ENCODE measurements around the gene TMEM161B. TPM values are rescaled to one million over a fixed set of nuclear protein-coding genes. Genes with fewer than 3 reads are reported as not detected.
"Not testable (repeated sequence)": the region's sequence is repeated elsewhere in the genome, so short reads cannot be mapped to it uniquely, and the experiment has no call there.

Gene TMEM161B
- total RNA-seq, 1 experiment from 2014 or later = 22.1 TPM

- no peak overlapping the region for H3K4me3 Mint-ChIP-seq (ENCODE audit: unreplicated experiment)
- H3K27ac Mint-ChIP-seq (ENCODE audit: unreplicated experiment) = no peak overlapping the region
- no peak for DNase-seq
- no peak overlapping the region for H3K4me3 ChIP-seq (ENCODE audit: low read depth, low read length)
- H3K36me3 Mint-ChIP-seq (ENCODE audit: insufficient read depth, unreplicated experiment) = peaks cover 6% of the 10 kb centered on the region
- ChIA-PET POLR2A (no interaction called here), CTCF (no interaction called here)
- H3K36me3 ChIP-seq (ENCODE audit: control insufficient read depth, insufficient read depth, low read length) = peaks cover 6% of the 10 kb centered on the region
- no TSS peak for BruUV-seq (replicated peaks)
- no peaks in the 10 kb centered on the region for H3K27me3 ChIP-seq (replicated peaks; ENCODE audit: control insufficient read depth, insufficient read depth, low read length)
- H3K4me1 ChIP-seq = no peaks in the 10 kb centered on the region
- H3K27me3 Mint-ChIP-seq (ENCODE audit: insufficient read depth, unreplicated experiment) = no peaks in the 10 kb centered on the region
- TF ChIP-seq, protein P1, sequence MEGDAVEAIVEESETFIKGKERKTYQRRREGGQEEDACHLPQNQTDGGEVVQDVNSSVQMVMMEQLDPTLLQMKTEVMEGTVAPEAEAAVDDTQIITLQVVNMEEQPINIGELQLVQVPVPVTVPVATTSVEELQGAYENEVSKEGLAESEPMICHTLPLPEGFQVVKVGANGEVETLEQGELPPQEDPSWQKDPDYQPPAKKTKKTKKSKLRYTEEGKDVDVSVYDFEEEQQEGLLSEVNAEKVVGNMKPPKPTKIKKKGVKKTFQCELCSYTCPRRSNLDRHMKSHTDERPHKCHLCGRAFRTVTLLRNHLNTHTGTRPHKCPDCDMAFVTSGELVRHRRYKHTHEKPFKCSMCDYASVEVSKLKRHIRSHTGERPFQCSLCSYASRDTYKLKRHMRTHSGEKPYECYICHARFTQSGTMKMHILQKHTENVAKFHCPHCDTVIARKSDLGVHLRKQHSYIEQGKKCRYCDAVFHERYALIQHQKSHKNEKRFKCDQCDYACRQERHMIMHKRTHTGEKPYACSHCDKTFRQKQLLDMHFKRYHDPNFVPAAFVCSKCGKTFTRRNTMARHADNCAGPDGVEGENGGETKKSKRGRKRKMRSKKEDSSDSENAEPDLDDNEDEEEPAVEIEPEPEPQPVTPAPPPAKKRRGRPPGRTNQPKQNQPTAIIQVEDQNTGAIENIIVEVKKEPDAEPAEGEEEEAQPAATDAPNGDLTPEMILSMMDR (IDR thresholded peaks at IDR 0.05; ENCODE audit: insufficient read depth in 1 of 2, low read depth in 1 of 2, low read length in 1 of 2, severe bottlenecking in 1 of 2, unreplicated experiment in 1 of 2) = no peak
- H3K4me1 Mint-ChIP-seq (ENCODE audit: low read depth, unreplicated experiment) = no peaks in the 10 kb centered on the region
- 0 out of 2 replicates have a peak, but pooled peaks cover 5% of the 10 kb centered on the region for H3K9me3 ChIP-seq
- peaks cover 17% of the 10 kb centered on the region for H3K9me3 Mint-ChIP-seq (ENCODE audit: unreplicated experiment)
- intact Hi-C loops (cut with micrococcal nuclease; ENCODE audit: unreplicated experiment) = loop anchor here (2.0 kb wide), 1 partner anchor 73 kb away; the partner anchor contains the start of gene TMEM161B
These were observed 73.0 kb downstream of the TMEM161B start for GRCh38 chr5:88195636-88196035.

- Mint-ChIP-seq H3K27ac (ENCODE audit: unreplicated experiment) (no peak overlapping the region), H3K27me3 (ENCODE audit: insufficient read depth, unreplicated experiment) (no peaks in the 10 kb centered on the region), H3K9me3 (ENCODE audit: unreplicated experiment) (peaks cover 23% of the 10 kb centered on the region), H3K36me3 (ENCODE audit: insufficient read depth, unreplicated experiment) (peaks cover 22% of the 10 kb centered on the region), H3K4me3 (ENCODE audit: unreplicated experiment) (no peak overlapping the region), H3K4me1 (ENCODE audit: low read depth, unreplicated experiment) (no peaks in the 10 kb centered on the region)
- H3K4me1 ChIP-seq = no peaks in the 10 kb centered on the region
- no peak for DNase-seq
- H3K27me3 ChIP-seq (replicated peaks; ENCODE audit: control insufficient read depth, insufficient read depth, low read length) = no peaks in the 10 kb centered on the region
- ChIA-PET POLR2A (no interaction called here), CTCF (no interaction called here)
- TF ChIP-seq, protein P1 (IDR thresholded peaks at IDR 0.05; ENCODE audit: insufficient read depth in 1 of 2, low read depth in 1 of 2, low read length in 1 of 2, severe bottlenecking in 1 of 2, unreplicated experiment in 1 of 2) = no peak
- H3K9me3 ChIP-seq = peaks cover 6% of the 10 kb centered on the region; the same call in 1 of the 2 replicates
- intact Hi-C loops (cut with micrococcal nuclease; ENCODE audit: unreplicated experiment) = loop anchor here (5.0 kb wide), 1 partner anchor 52 kb away; no protein-coding TSS in a partner anchor
- no TSS peak for BruUV-seq (replicated peaks)
- H3K4me3 ChIP-seq (ENCODE audit: low read depth, low read length) = no peak overlapping the region
- peaks cover 4% of the 10 kb centered on the region for H3K36me3 ChIP-seq (ENCODE audit: control insufficient read depth, insufficient read depth, low read length)
These were observed 74.7 kb downstream of the TMEM161B start for GRCh38 chr5:88193896-88194295.

GRCh38 chr5:88190106-88190834 lies 78.4 kb downstream of the TMEM161B start:
- peak in 1 of 2 experiments; percentile 29 for DNase-seq
- no peak overlapping the region for H3K4me3 ChIP-seq (ENCODE audit: low read depth, low read length)

GRCh38 chr5:88189484-88189883 lies 79.2 kb downstream of the TMEM161B start:
- H3K9me3 Mint-ChIP-seq (ENCODE audit: unreplicated experiment) = peaks cover 29% of the 10 kb centered on the region
- DNase-seq; BruUV-seq (replicated peaks); CTCF ChIA-PET; H3K4me3 ChIP-seq (ENCODE audit: low read depth, low read length); H3K27me3 ChIP-seq (replicated peaks; ENCODE audit: control insufficient read depth, insufficient read depth, low read length); H3K27me3 Mint-ChIP-seq (ENCODE audit: insufficient read depth, unreplicated experiment); H3K4me1 Mint-ChIP-seq (ENCODE audit: low read depth, unreplicated experiment); H3K36me3 ChIP-seq (ENCODE audit: control insufficient read depth, insufficient read depth, low read length); intact Hi-C loops (cut with micrococcal nuclease; ENCODE audit: unreplicated experiment); POLR2A ChIA-PET; H3K4me1 ChIP-seq; H3K4me3 Mint-ChIP-seq (ENCODE audit: unreplicated experiment); H3K27ac Mint-ChIP-seq (ENCODE audit: unreplicated experiment): not testable (repeated sequence)
- peaks cover 32% of the 10 kb centered on the region for H3K36me3 Mint-ChIP-seq (ENCODE audit: insufficient read depth, unreplicated experiment)
- H3K9me3 ChIP-seq = peaks cover 26% of the 10 kb centered on the region

More at GRCh38 chr5:88190106-88190834, 78.4 kb downstream of the TMEM161B start:
- ChIA-PET POLR2A (no interaction called here), CTCF (no interaction called here)
- Histone ChIP-seq H3K36me3 (ENCODE audit: control insufficient read depth, insufficient read depth, low read length) (peaks cover 4% of the 10 kb centered on the region), H3K27me3 (replicated peaks; ENCODE audit: control insufficient read depth, insufficient read depth, low read length) (no peaks in the 10 kb centered on the region), H3K4me1 (no peaks in the 10 kb centered on the region), H3K9me3 (peaks cover 26% of the 10 kb centered on the region)
- TF ChIP-seq, protein P1 (IDR thresholded peaks at IDR 0.05; ENCODE audit: insufficient read depth in 1 of 2, low read depth in 1 of 2, low read length in 1 of 2, severe bottlenecking in 1 of 2, unreplicated experiment in 1 of 2) = no peak
- peaks cover 29% of the 10 kb centered on the region for H3K9me3 Mint-ChIP-seq (ENCODE audit: unreplicated experiment)
- H3K4me1 Mint-ChIP-seq (ENCODE audit: low read depth, unreplicated experiment) = no peaks in the 10 kb centered on the region
- no peak overlapping the region for H3K27ac Mint-ChIP-seq (ENCODE audit: unreplicated experiment)
- peaks cover 32% of the 10 kb centered on the region for H3K36me3 Mint-ChIP-seq (ENCODE audit: insufficient read depth, unreplicated experiment)
- H3K4me3 Mint-ChIP-seq (ENCODE audit: unreplicated experiment) = no peak overlapping the region
- intact Hi-C loops (cut with micrococcal nuclease; ENCODE audit: unreplicated experiment) = loop anchor here (5.0 kb wide), 1 partner anchor 48 kb away; no protein-coding TSS in a partner anchor
- no peaks in the 10 kb centered on the region for H3K27me3 Mint-ChIP-seq (ENCODE audit: insufficient read depth, unreplicated experiment)
- BruUV-seq (replicated peaks) = no TSS peak
